ENCODE measurements around the gene FOXC1. TPM values are rescaled to one million over a fixed set of nuclear protein-coding genes. Genes with fewer than 3 reads are reported as not detected.

FOXC1 gene
- polyA plus RNA-seq, 2 donors, result 1.5 to 2.3 TPM

DNA sequence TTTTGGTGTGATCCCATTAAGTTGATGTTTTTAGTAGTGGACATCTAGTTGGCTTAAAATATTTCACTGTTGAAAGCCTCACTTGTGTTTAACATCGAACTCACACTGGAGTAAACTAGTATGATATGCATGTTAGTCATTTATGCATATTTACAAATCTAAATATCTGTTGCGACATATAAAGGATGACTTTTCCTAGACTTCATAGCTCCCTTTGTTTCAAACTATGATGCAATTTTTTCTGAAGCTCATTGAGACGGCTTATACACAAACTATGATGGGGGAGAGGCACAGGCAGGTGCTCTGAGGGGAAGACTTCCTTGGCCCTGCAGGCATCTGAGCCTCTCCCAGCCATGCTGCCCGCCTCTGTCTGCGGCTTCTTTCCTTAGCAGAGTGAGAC, 11.8 kb upstream of the FOXC1 start:
- Histone ChIP-seq H3K9me3 (ENCODE audit: control insufficient read depth in 2 of 2, insufficient read depth in 1 of 2, low read depth in 1 of 2, low read length in 1 of 2) (no peaks in the 10 kb centered on the region), H3K4me1 (ENCODE audit: control insufficient read depth in 2 of 2, insufficient read depth in 2 of 2, low read length in 1 of 2) (peaks cover 0 to 3% of the 10 kb centered on the region in 2 donors), H3K27me3 (ENCODE audit: control insufficient read depth in 1 of 2, insufficient read depth in 2 of 2, low read length in 2 of 2) (peaks cover 0 to 4% of the 10 kb centered on the region in 2 donors), H3K27ac (ENCODE audit: low read depth in 2 of 2, low read length in 1 of 2) (no peak overlapping the region), H3K4me3 (ENCODE audit: low read depth in 1 of 2, low read length in 2 of 2) (no peak overlapping the region), H3K36me3 (ENCODE audit: control insufficient read depth in 2 of 2, insufficient read depth in 2 of 2, low read length in 1 of 2) (no peaks in the 10 kb centered on the region)
- 63 to 74% methylated on average over 5 of the region's 5 CpGs for WGBS, 2 donors

DNA sequence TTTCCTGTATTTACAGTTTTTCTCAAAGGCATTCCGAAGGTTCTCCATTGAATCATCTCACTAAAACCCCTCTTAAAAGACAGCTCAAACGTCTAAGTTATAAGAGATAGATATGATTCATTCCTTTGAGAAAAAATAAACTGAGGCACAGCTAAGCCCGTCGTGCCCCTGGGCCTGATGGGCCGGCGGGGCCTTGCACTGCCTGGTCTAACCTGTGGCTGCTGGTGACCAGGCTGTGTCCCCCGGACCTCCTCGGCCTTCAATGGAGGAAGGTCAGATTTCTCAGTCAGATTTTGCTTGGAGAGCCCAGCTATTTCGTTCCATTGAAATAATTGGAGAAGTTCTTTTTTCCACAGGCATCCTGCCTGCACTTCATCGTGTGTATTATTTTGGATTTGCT, 11.3 kb upstream of the FOXC1 start:
- Histone ChIP-seq H3K4me3 (ENCODE audit: low read depth in 1 of 2, low read length in 2 of 2) (no peak overlapping the region), H3K9me3 (ENCODE audit: control insufficient read depth in 2 of 2, insufficient read depth in 1 of 2, low read depth in 1 of 2, low read length in 1 of 2) (no peaks in the 10 kb centered on the region), H3K36me3 (ENCODE audit: control insufficient read depth in 2 of 2, insufficient read depth in 2 of 2, low read length in 1 of 2) (no peaks in the 10 kb centered on the region), H3K27me3 (ENCODE audit: control insufficient read depth in 1 of 2, insufficient read depth in 2 of 2, low read length in 2 of 2) (peaks cover 0 to 4% of the 10 kb centered on the region in 2 donors), H3K4me1 (ENCODE audit: control insufficient read depth in 2 of 2, insufficient read depth in 2 of 2, low read length in 1 of 2) (peaks cover 0 to 3% of the 10 kb centered on the region in 2 donors), H3K27ac (ENCODE audit: low read depth in 2 of 2, low read length in 1 of 2) (no peak overlapping the region)
- WGBS, 2 donors, result 87 to 90% methylated on average over 10 of the region's 10 CpGs

DNA sequence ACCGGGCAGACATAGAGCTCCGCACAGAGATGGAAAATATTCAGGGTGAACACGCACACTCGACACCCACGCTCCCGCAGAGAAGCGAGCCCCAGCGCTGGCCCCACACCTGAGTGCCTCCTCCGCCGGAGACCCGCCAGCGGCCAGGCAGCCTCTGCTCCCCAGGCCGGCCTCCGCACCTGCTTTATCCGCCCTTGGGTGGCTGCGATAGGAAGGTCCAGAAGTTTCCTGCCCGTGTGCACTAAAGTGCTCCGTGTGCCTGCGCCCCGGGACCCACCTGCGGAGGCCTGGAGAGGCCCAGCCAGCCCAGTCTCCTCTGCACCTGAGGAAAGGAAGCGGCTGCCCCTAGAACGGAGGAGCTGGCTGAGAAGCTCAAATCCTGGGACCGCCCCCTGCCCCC, 10.8 kb upstream of the FOXC1 start:
- Histone ChIP-seq H3K27me3 (ENCODE audit: control insufficient read depth in 1 of 2, insufficient read depth in 2 of 2, low read length in 2 of 2) (peaks cover 0 to 4% of the 10 kb centered on the region in 2 donors), H3K27ac (ENCODE audit: low read depth in 2 of 2, low read length in 1 of 2) (no peak overlapping the region), H3K4me1 (ENCODE audit: control insufficient read depth in 2 of 2, insufficient read depth in 2 of 2, low read length in 1 of 2) (peaks cover 0 to 3% of the 10 kb centered on the region in 2 donors), H3K9me3 (ENCODE audit: control insufficient read depth in 2 of 2, insufficient read depth in 1 of 2, low read depth in 1 of 2, low read length in 1 of 2) (no peaks in the 10 kb centered on the region), H3K36me3 (ENCODE audit: control insufficient read depth in 2 of 2, insufficient read depth in 2 of 2, low read length in 1 of 2) (no peaks in the 10 kb centered on the region), H3K4me3 (ENCODE audit: low read depth in 1 of 2, low read length in 2 of 2) (no peak overlapping the region)
- 94 to 95% methylated on average over 24 of the region's 24 CpGs for WGBS, 2 donors

DNA sequence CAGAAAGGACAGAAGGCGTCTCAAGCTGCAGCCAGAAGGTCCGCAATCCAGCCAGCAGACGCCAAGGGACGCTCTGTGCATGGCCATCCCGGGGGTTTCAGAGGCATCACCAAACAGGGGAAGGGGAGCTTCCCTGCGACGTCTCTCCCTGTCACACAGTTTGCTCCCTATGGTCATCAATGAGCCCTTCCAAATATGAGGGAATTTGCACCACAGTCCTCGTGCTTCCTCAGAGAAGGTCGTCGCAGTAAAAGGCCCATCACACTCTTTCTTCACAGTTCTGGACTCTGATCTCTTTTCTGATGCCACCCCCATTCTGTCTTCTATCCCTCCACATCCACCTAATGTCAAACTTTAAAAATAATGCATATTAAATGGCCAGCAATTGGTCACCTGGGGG, 10.2 kb upstream of the FOXC1 start:
- no peak overlapping the region for H3K4me3 ChIP-seq (ENCODE audit: low read depth in 1 of 2, low read length in 2 of 2)
- 91 to 94% methylated on average over 10 of the region's 10 CpGs for WGBS, 2 donors
- H3K36me3 ChIP-seq (ENCODE audit: control insufficient read depth in 2 of 2, insufficient read depth in 2 of 2, low read length in 1 of 2), result no peaks in the 10 kb centered on the region
- H3K4me1 ChIP-seq (ENCODE audit: control insufficient read depth in 2 of 2, insufficient read depth in 2 of 2, low read length in 1 of 2), result peaks cover 0 to 6% of the 10 kb centered on the region in 2 donors
- H3K27ac ChIP-seq (ENCODE audit: low read depth in 2 of 2, low read length in 1 of 2), result no peak overlapping the region
- H3K9me3 ChIP-seq (ENCODE audit: control insufficient read depth in 2 of 2, insufficient read depth in 1 of 2, low read depth in 1 of 2, low read length in 1 of 2), result no peaks in the 10 kb centered on the region
- peaks cover 0 to 4% of the 10 kb centered on the region in 2 donors for H3K27me3 ChIP-seq (ENCODE audit: control insufficient read depth in 1 of 2, insufficient read depth in 2 of 2, low read length in 2 of 2)

DNA sequence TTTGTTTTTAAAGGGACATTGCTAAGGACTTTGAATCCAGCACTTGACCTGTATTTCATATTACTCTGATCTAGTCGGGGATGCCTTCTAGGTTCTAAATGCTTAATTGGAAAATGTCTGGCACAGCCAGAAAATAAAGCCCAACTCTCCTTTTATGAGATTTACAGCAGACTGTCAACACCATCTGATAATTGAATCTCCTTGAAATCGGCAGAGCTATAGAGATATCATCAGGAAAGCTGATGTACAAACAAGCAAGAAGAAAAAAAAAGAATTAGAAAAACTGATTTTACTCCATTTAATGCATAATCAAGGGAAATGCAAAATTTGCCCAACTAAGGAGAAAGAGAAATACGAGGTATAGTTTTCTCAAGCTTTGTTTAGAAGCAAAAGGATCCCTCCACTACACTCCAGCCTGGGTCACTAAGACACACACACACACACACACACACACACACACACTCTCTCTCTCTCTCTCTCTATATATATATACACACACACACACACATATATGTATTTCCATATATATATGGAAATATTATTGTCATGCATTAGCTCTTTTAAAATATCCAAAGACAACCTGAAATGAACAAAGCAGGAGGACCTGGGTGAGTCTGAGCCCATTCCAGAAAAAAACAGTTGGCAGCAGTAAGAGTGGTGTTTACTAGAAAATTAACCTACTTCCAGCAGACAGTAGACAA, 9.5 kb upstream of the FOXC1 start:
- no peaks in the 10 kb centered on the region for H3K9me3 ChIP-seq (ENCODE audit: control insufficient read depth in 2 of 2, insufficient read depth in 1 of 2, low read depth in 1 of 2, low read length in 1 of 2)
- H3K4me1 ChIP-seq (ENCODE audit: control insufficient read depth in 2 of 2, insufficient read depth in 2 of 2, low read length in 1 of 2), result peaks cover 4 to 10% of the 10 kb centered on the region in 2 donors
- H3K27me3 ChIP-seq (ENCODE audit: control insufficient read depth in 1 of 2, insufficient read depth in 2 of 2, low read length in 2 of 2), result peaks cover 0 to 10% of the 10 kb centered on the region in 2 donors
- H3K27ac ChIP-seq (ENCODE audit: low read depth in 2 of 2, low read length in 1 of 2), result no peak overlapping the region
- WGBS, 2 donors, result 81 to 85% methylated on average over 3 of the region's 3 CpGs
- no peak overlapping the region for H3K4me3 ChIP-seq (ENCODE audit: low read depth in 1 of 2, low read length in 2 of 2)
- H3K36me3 ChIP-seq (ENCODE audit: control insufficient read depth in 2 of 2, insufficient read depth in 2 of 2, low read length in 1 of 2), result no peaks in the 10 kb centered on the region

DNA sequence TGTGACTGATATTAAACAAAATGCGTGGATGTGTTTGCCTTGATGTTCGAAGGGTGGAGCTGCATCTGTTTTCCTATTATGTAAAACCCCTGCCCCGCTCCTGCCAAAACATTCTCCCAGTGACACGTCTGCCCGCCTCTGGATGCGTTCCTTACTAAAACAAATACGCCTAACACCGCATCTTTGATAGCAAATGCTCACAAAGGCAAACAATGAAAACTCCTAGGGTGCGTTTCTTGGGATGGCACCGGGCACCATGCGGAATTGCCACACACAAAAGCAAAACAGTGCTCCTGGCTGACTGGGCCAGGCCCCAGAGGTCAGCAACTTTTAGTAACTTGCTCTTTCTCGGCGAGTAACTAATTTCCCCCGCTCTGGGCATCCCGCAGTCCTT, 9.0 kb upstream of the FOXC1 start:
- Histone ChIP-seq H3K27me3 (ENCODE audit: control insufficient read depth in 1 of 2, insufficient read depth in 2 of 2, low read length in 2 of 2) (peaks cover 0 to 8% of the 10 kb centered on the region in 2 donors), H3K9me3 (ENCODE audit: control insufficient read depth in 2 of 2, insufficient read depth in 1 of 2, low read depth in 1 of 2, low read length in 1 of 2) (no peaks in the 10 kb centered on the region), H3K4me3 (ENCODE audit: low read depth in 1 of 2, low read length in 2 of 2) (no peak overlapping the region), H3K4me1 (ENCODE audit: control insufficient read depth in 2 of 2, insufficient read depth in 2 of 2, low read length in 1 of 2) (peaks cover 5 to 10% of the 10 kb centered on the region in 2 donors), H3K27ac (ENCODE audit: low read depth in 2 of 2, low read length in 1 of 2) (no peak overlapping the region), H3K36me3 (ENCODE audit: control insufficient read depth in 2 of 2, insufficient read depth in 2 of 2, low read length in 1 of 2) (no peaks in the 10 kb centered on the region)
- WGBS, 2 donors, result 67 to 80% methylated on average over 15 of the region's 15 CpGs

DNA sequence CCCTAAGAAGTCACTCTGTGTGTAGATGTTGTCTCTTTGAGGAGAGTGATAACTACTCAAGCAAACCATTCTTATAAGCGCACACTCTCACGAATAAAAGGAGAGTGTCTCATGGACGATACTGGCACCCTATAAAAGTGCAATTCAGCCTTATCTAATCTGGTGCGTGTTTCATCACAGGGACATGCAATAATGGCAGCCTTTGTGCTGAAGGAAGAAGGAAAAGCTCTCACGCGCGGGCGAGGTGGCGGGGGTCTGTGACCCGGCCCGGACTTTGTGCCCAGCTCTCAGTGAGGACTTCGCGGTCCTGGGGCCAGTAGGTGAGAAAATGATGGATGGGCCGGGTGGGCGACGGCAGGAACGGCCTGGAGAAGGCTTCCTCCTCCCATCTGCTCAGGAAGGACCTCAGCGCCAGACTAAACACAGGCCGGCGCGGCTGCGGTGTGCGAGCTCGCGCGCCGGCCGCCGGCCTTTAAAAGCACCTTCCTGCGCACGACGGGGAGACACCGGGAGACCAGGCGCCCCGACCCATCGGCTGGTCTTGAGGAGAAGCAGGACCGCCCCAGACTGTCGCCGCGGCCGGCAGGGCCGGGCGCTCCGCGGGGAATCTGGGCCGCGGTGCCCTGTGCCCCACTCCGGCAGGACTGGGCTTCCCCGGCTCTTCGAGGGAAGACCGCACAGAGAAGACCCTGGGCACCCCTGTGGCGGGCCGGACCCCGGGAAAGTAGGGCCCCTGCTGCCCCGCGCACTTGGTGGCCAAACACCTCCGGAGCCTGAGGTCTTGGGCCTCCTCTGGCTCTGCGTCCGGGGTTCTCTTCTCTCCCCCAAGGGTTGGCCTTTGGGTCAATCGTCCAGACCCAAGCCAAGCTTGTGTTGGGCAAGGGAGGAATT, 8.3 kb upstream of the FOXC1 start:
- H3K36me3 ChIP-seq (ENCODE audit: control insufficient read depth in 2 of 2, insufficient read depth in 2 of 2, low read length in 1 of 2), result no peaks in the 10 kb centered on the region
- peaks cover 0 to 8% of the 10 kb centered on the region in 2 donors for H3K27me3 ChIP-seq (ENCODE audit: control insufficient read depth in 1 of 2, insufficient read depth in 2 of 2, low read length in 2 of 2)
- H3K27ac ChIP-seq (ENCODE audit: low read depth in 2 of 2, low read length in 1 of 2), result no peak overlapping the region
- peaks cover 5 to 8% of the 10 kb centered on the region in 2 donors for H3K4me1 ChIP-seq (ENCODE audit: control insufficient read depth in 2 of 2, insufficient read depth in 2 of 2, low read length in 1 of 2)
- H3K4me3 ChIP-seq (ENCODE audit: low read depth in 1 of 2, low read length in 2 of 2), result no peak overlapping the region
- WGBS, 2 donors, result 57 to 62% methylated on average over 45 to 60 of the region's 60 CpGs
- H3K9me3 ChIP-seq (ENCODE audit: control insufficient read depth in 2 of 2, insufficient read depth in 1 of 2, low read depth in 1 of 2, low read length in 1 of 2), result no peaks in the 10 kb centered on the region

DNA sequence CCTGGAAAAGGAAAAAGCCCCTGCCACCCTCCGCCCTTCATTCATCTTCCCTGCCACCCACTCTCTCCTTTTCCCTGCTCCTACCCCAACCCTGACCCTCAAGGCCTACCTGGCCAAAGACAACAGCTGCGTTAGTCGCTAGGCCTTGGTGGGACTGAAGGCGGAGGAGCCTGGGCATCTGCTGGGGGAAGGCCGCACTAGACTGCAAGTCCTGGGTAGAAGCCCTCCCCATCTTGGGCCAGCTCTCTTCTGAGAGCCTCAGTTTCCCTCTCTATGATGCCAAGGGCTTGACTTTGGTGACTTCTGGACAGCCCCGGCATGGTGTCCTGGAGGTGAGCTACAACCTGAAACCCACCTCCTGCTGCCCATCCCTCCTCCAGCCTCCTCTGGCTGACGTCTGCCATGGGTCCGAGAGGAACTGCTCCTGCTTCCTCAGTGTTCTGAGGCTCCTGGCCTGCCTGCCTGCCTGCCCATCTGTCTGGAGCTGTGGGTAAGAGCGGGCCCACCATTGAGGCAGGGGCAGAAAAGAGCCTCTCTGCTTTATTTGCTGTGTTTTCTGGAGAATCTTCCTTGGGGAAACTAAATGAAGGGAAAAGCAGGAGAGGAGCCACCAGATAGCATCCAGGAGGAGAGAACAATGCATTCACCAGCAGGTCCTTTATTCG, 7.5 kb upstream of the FOXC1 start:
- peaks cover 5 to 9% of the 10 kb centered on the region in 2 donors for H3K4me1 ChIP-seq (ENCODE audit: control insufficient read depth in 2 of 2, insufficient read depth in 2 of 2, low read length in 1 of 2)
- WGBS, 2 donors, result 94 to 96% methylated on average over 10 of the region's 10 CpGs

DNA sequence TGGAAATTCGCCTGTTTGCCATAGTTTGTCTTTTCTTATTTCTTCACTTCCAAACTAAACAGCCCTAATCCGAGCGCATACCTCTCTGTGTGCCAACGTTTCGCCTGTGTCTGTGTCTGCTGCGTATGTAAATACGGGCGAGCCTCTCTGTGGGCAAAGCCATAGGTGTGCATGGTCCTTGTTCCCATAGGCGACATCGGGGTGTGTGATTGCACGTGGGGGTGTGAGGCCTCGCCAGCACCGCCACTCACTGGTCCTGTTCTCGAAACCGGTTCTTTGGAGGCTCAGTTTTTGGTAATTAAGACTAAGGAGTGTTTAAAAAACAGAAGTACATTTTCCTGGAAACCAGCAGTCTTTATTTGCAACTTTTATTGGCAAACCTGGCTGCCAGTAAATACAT, 6.0 kb upstream of the FOXC1 start:
- Histone ChIP-seq H3K27me3 (ENCODE audit: control insufficient read depth in 1 of 2, insufficient read depth in 2 of 2, low read length in 2 of 2) (peaks cover 3 to 8% of the 10 kb centered on the region in 2 donors), H3K36me3 (ENCODE audit: control insufficient read depth in 2 of 2, insufficient read depth in 2 of 2, low read length in 1 of 2) (no peaks in the 10 kb centered on the region), H3K27ac (ENCODE audit: low read depth in 2 of 2, low read length in 1 of 2) (no peak overlapping the region), H3K4me1 (ENCODE audit: control insufficient read depth in 2 of 2, insufficient read depth in 2 of 2, low read length in 1 of 2) (peaks cover 8 to 9% of the 10 kb centered on the region in 2 donors), H3K4me3 (ENCODE audit: low read depth in 1 of 2, low read length in 2 of 2) (peak overlapping the region in 1 of 2 donors; percentile 43), H3K9me3 (ENCODE audit: control insufficient read depth in 2 of 2, insufficient read depth in 1 of 2, low read depth in 1 of 2, low read length in 1 of 2) (peaks cover 0 to 4% of the 10 kb centered on the region in 2 donors)
- 56 to 72% methylated on average over 15 of the region's 15 CpGs for WGBS, 2 donors

More for the DNA sequence above, 7.5 kb upstream of the FOXC1 start:
- H3K9me3 ChIP-seq (ENCODE audit: control insufficient read depth in 2 of 2, insufficient read depth in 1 of 2, low read depth in 1 of 2, low read length in 1 of 2), result no peaks in the 10 kb centered on the region
- H3K4me3 ChIP-seq (ENCODE audit: low read depth in 1 of 2, low read length in 2 of 2), result no peak overlapping the region
- H3K36me3 ChIP-seq (ENCODE audit: control insufficient read depth in 2 of 2, insufficient read depth in 2 of 2, low read length in 1 of 2), result no peaks in the 10 kb centered on the region
- no peak overlapping the region for H3K27ac ChIP-seq (ENCODE audit: low read depth in 2 of 2, low read length in 1 of 2)
- H3K27me3 ChIP-seq (ENCODE audit: control insufficient read depth in 1 of 2, insufficient read depth in 2 of 2, low read length in 2 of 2), result peaks cover 3 to 8% of the 10 kb centered on the region in 2 donors

All from esophagus (tissue), 2 donors.